ENCODE data around the gene GNPTAB. TPM values are rescaled to one million over a fixed set of nuclear protein-coding genes. Genes with fewer than 3 reads are reported as not detected.
A peak's percentile ranks its signal among the peaks of the same experiment; 100 is the strongest.

GNPTAB gene
- total RNA-seq, 3 donors from 2014 or later (not counting 1 experiment from before 2014, with no cell fraction given), result 260 to 285 (median 262) TPM

- peak; percentile 81 to 92 (median 84) for ATAC-seq
- DNase-seq, result peak; percentile 82
- intact Hi-C loops (cut with micrococcal nuclease), result loop anchor here (2.0 to 5.0 kb wide), 2 partner anchors 52 to 245 kb away; partner anchors contain the start of genes NUP37 and PARPBP
- no peaks in the 10 kb centered on the region for H3K9me3 Mint-ChIP-seq
- peaks cover 11 to 12% of the 10 kb centered on the region in 2 donors for H3K4me1 Mint-ChIP-seq
- no peaks in the 10 kb centered on the region for H3K36me3 Mint-ChIP-seq
- H3K27ac Mint-ChIP-seq, result peak within 1 kb of the TSS; percentile 84 to 92
- H3K27me3 Mint-ChIP-seq (ENCODE audit: low read depth in 2 of 2), result no peaks in the 10 kb centered on the region
- Histone ChIP-seq H3K36me3 (ENCODE audit: control insufficient read depth, insufficient read depth, low read length) (no peaks in the 10 kb centered on the region), H3K27me3 (ENCODE audit: control insufficient read depth, insufficient read depth, low read length) (no peaks in the 10 kb centered on the region), H3K4me3 (ENCODE audit: low read length) (peak within 1 kb of the TSS; percentile 88), H3K27ac (ENCODE audit: low read length) (peak within 1 kb of the TSS; percentile 90), H3K9me3 (ENCODE audit: control insufficient read depth, insufficient read depth, low read length) (no peaks in the 10 kb centered on the region), H3K4me1 (ENCODE audit: control insufficient read depth, insufficient read depth, low read length) (peaks cover 15% of the 10 kb centered on the region)
- TF ChIP-seq CTCF (IDR thresholded peaks at IDR 0.05), result peak; percentile 20
- H3K4me3 Mint-ChIP-seq, result peak within 1 kb of the TSS; percentile 94
- under 1% methylated on average over 105 of the region's 105 CpGs for WGBS (ENCODE audit: insufficient coverage)
These were observed 46.4 kb upstream of the GNPTAB start, which contains the start of gene DRAM1 for GRCh38 chr12:101876861-101877805. Gene DRAM1, plus strand, starts transcription at chr12:101877580. Its CDS starts 210 bp downstream, at chr12:101877790.

- Mint-ChIP-seq H3K27me3 (ENCODE audit: low read depth in 2 of 2) (no peaks in the 10 kb centered on the region), H3K4me3 (peak overlapping the region; percentile 94), H3K36me3 (no peaks in the 10 kb centered on the region), H3K4me1 (peaks cover 11 to 12% of the 10 kb centered on the region in 2 donors), H3K27ac (peak overlapping the region; percentile 84 to 92), H3K9me3 (no peaks in the 10 kb centered on the region)
- no peaks in the 10 kb centered on the region for H3K36me3 ChIP-seq (ENCODE audit: control insufficient read depth, insufficient read depth, low read length)
- H3K9me3 ChIP-seq (ENCODE audit: control insufficient read depth, insufficient read depth, low read length), result no peaks in the 10 kb centered on the region
- peak overlapping the region; percentile 88 for H3K4me3 ChIP-seq (ENCODE audit: low read length)
- ATAC-seq (no peak), DNase-seq (peak in 1 of 2 donors; percentile 9)
- peak overlapping the region; percentile 90 for H3K27ac ChIP-seq (ENCODE audit: low read length)
- no peak for TF ChIP-seq CTCF (IDR thresholded peaks at IDR 0.05)
- intact Hi-C loops (cut with micrococcal nuclease), result loop anchor here (2.0 to 5.0 kb wide), 2 partner anchors 52 to 246 kb away; partner anchors contain the start of genes NUP37 and PARPBP
- H3K27me3 ChIP-seq (ENCODE audit: control insufficient read depth, insufficient read depth, low read length), result no peaks in the 10 kb centered on the region
- 70% methylated on average over 7 of the region's 9 CpGs for WGBS (ENCODE audit: insufficient coverage)
- peaks cover 15% of the 10 kb centered on the region for H3K4me1 ChIP-seq (ENCODE audit: control insufficient read depth, insufficient read depth, low read length)
These were observed 45.6 kb upstream of the GNPTAB start for GRCh38 chr12:101876322-101876860.

GRCh38 chr12:101875162-101875561, 44.4 kb upstream of the GNPTAB start:
- Histone ChIP-seq H3K27ac (ENCODE audit: low read length) (no peak overlapping the region), H3K9me3 (ENCODE audit: control insufficient read depth, insufficient read depth, low read length) (no peaks in the 10 kb centered on the region), H3K4me1 (ENCODE audit: control insufficient read depth, insufficient read depth, low read length) (peaks cover 15% of the 10 kb centered on the region), H3K36me3 (ENCODE audit: control insufficient read depth, insufficient read depth, low read length) (no peaks in the 10 kb centered on the region), H3K27me3 (ENCODE audit: control insufficient read depth, insufficient read depth, low read length) (no peaks in the 10 kb centered on the region), H3K4me3 (ENCODE audit: low read length) (no peak overlapping the region)
- Mint-ChIP-seq H3K4me3 (no peak overlapping the region), H3K4me1 (peaks cover 11 to 12% of the 10 kb centered on the region in 2 donors), H3K9me3 (no peaks in the 10 kb centered on the region), H3K27me3 (ENCODE audit: low read depth in 2 of 2) (no peaks in the 10 kb centered on the region), H3K36me3 (no peaks in the 10 kb centered on the region), H3K27ac (peak overlapping the region; percentile 84 to 92)
- DNase-seq (no peak), ATAC-seq (no peak)
- TF ChIP-seq CTCF (IDR thresholded peaks at IDR 0.05), result no peak
- WGBS (ENCODE audit: insufficient coverage), result 93% methylated on average over 9 of the region's 9 CpGs
- intact Hi-C loops (cut with micrococcal nuclease), result loop anchor here (5.0 kb wide), 1 partner anchor 247 kb away; the partner anchor contains the start of genes NUP37 and PARPBP
